Endothelial cell of umbilical vein (primary cell): ENCODE results near the gene TGM3. TPM values are rescaled to one million over a fixed set of nuclear protein-coding genes. Genes with fewer than 3 reads are reported as not detected.

Source experiments
- BruUV-seq: library from RNA; stranded (reverse); fragments of 400-500 nt; replicated peaks from 2 replicates; lab custom pipeline; 2021; lab: Mats Ljungman, UMichigan
- CTCF ChIA-PET: fragments of 300-600, 350-600 bp; sonication (Branson Sonifier 250); formaldehyde crosslinking; loops from one replicate; lab custom pipeline; 2021; ENCODE audit warnings: antibody characterized with exemption, inconsistent platforms; lab: Charles Lee
- POLR2A ChIA-PET: fragments of 300-600, 350-600 bp; sonication (Branson Sonifier 250); formaldehyde crosslinking; loops from one replicate; lab custom pipeline; 2021; ENCODE audit warnings: antibody characterized with exemption, inconsistent platforms; lab: Charles Lee
- DNase-seq: peaks from one replicate; pipeline ENCODE4 v3.0.0-alpha.2; 2011; ENCODE audit warnings: low read depth, low spot score
- FAIRE-seq: peaks from 2 replicates; lab custom pipeline; 2011; peaks lifted over from hg19 to GRCh38; lab: Jason Lieb, UNC
- H2AFZ ChIP-seq: 2 replicates; pipeline ENCODE4 v1.6.0; 2012; ENCODE audit warnings: low read depth, low read length, control low read depth, inconsistent platforms
- H3K27ac ChIP-seq: 2 replicates; pipeline ENCODE4 v1.5.1; 2011; ENCODE audit warnings: low read depth, mild to moderate bottlenecking, control low read depth, low read length, moderate library complexity; ENCODE audit not compliant: insufficient read depth
- H3K27me3 ChIP-seq, 2 experiments: 2 replicates each; pipeline versions ENCODE4 v1.6.0 to v1.6.1; 2011; ENCODE audit warnings: low read length in 2 of 2, mixed read lengths in 1 of 2; ENCODE audit not compliant: control insufficient read depth in 2 of 2, insufficient read depth in 2 of 2
- H3K36me3 ChIP-seq, 2 experiments: 2 replicates in 1 of 2; 3 replicates in 1 of 2; pipeline ENCODE4 v1.5.1; 2011; ENCODE audit warnings: low read length in 2 of 2, mild to moderate bottlenecking in 1 of 2, moderate library complexity in 1 of 2; ENCODE audit not compliant: control insufficient read depth in 2 of 2, insufficient read depth in 2 of 2; ENCODE audit errors: extremely low read depth in 1 of 2
- H3K4me1 ChIP-seq: 3 replicates; pipeline ENCODE4 v1.5.1; 2011; ENCODE audit warnings: mild to moderate bottlenecking, low read length; ENCODE audit not compliant: control insufficient read depth, insufficient read depth; ENCODE audit errors: extremely low read depth
- H3K4me2 ChIP-seq: 2 replicates; pipeline ENCODE4 v1.6.1; 2011; ENCODE audit warnings: low read length, control low read depth, mixed read lengths; ENCODE audit not compliant: insufficient read depth
- H3K4me3 ChIP-seq, 3 experiments: fragments of 200-600 bp in 1 of 3; sonication (generic), shearing (Covaris generic) in 1 of 3; replicated peaks in 1 of 3; 2 replicates each; pipeline ENCODE4 v1.5.1; 2011 to 2016; ENCODE audit warnings: control low read depth in 3 of 3, low read length in 3 of 3, mild to moderate bottlenecking in 2 of 3, inconsistent platforms in 1 of 3, low read depth in 1 of 3, moderate library complexity in 1 of 3; ENCODE audit not compliant: insufficient read depth in 1 of 3
- H3K79me2 ChIP-seq: 2 replicates; pipeline ENCODE4 v1.6.0; 2012; ENCODE audit warnings: low read length, inconsistent platforms; ENCODE audit not compliant: control insufficient read depth, insufficient read depth
- H3K9ac ChIP-seq: replicated peaks from 2 replicates; pipeline ENCODE3; 2011; ENCODE audit warnings: low read length, control low read depth; ENCODE audit not compliant: insufficient read depth; ENCODE audit errors: extremely low read depth
- H3K9me1 ChIP-seq: replicated peaks from 3 replicates; pipeline ENCODE4 v1.6.0; 2011; ENCODE audit warnings: mild to moderate bottlenecking, low read length; ENCODE audit not compliant: control insufficient read depth, insufficient read depth; ENCODE audit errors: extremely low read depth
- H3K9me3 ChIP-seq: replicated peaks from 2 replicates; pipeline ENCODE4 v1.5.1; 2012; ENCODE audit warnings: low read length, inconsistent platforms; ENCODE audit not compliant: control insufficient read depth, insufficient read depth
- H4K20me1 ChIP-seq: replicated peaks from 2 replicates; pipeline ENCODE3; 2011; ENCODE audit warnings: mild to moderate bottlenecking, low read length; ENCODE audit not compliant: control insufficient read depth, insufficient read depth; ENCODE audit errors: extremely low read depth
- CTCF ChIP-seq, 2 donors: IDR thresholded peaks; 1 replicate in 1 of 2; 2 replicates in 1 of 2; pipeline ENCODE4 v1.5.1; 2011; ENCODE audit warnings: low read length in 2 of 2, mild to moderate bottlenecking in 2 of 2, moderate library complexity in 2 of 2, control low read depth in 1 of 2, inconsistent platforms in 1 of 2, low read depth in 1 of 2; ENCODE audit not compliant: insufficient read depth in 1 of 2; ENCODE audit errors: extremely low read depth in 1 of 2
- EZH2 ChIP-seq: IDR thresholded peaks from 2 replicates; pipeline ENCODE4 v1.6.1; 2012; ENCODE audit warnings: borderline replicate concordance, low read depth, mild to moderate bottlenecking, moderate library complexity, low read length, inconsistent platforms; ENCODE audit not compliant: severe bottlenecking
- FOS ChIP-seq: IDR thresholded peaks from 2 replicates; pipeline ENCODE4 v1.6.1; 2011; ENCODE audit warnings: mild to moderate bottlenecking, low read length, moderate library complexity, borderline replicate concordance; ENCODE audit not compliant: insufficient read depth
- GATA2 ChIP-seq: IDR thresholded peaks from 2 replicates; pipeline ENCODE4 v1.7.0; 2011; ENCODE audit warnings: low read depth, mild to moderate bottlenecking, moderate library complexity, mixed read lengths, low read length; ENCODE audit not compliant: insufficient read length, insufficient read depth
- JUN ChIP-seq: IDR thresholded peaks from 2 replicates; pipeline ENCODE4 v1.6.1; 2011; ENCODE audit warnings: borderline replicate concordance, low read depth; ENCODE audit not compliant: insufficient read length, insufficient read depth
- MAX ChIP-seq: IDR thresholded peaks from 2 replicates; pipeline ENCODE4 v1.6.1; 2011; ENCODE audit not compliant: insufficient read depth, insufficient read length
- MYC ChIP-seq: IDR thresholded peaks from one replicate; pipeline ENCODE4 v1.6.1; 2011; ENCODE audit warnings: mild to moderate bottlenecking, low read depth, low read length
- POLR2A ChIP-seq: IDR thresholded peaks from 2 replicates; pipeline ENCODE4 v1.6.1; 2012; ENCODE audit warnings: low read depth, mild to moderate bottlenecking, control low read depth, low read length
- POLR2AphosphoS5 ChIP-seq: IDR thresholded peaks from 2 replicates; pipeline ENCODE4 v1.6.1; 2012; ENCODE audit warnings: low read depth, mild to moderate bottlenecking, control low read depth, low read length, moderate library complexity; ENCODE audit not compliant: insufficient read depth
- dilution Hi-C: fragments of 300-500 bp; cut with MboI; formaldehyde crosslinking; loops from one replicate; pipeline ENCODE4 v1.15.0; 2019; ENCODE audit warnings: low sequenced_read_pairs; ENCODE audit not compliant: extremely low pct_ligation_motif_present
- intact Hi-C: fragments of 100-400 bp; cut with micrococcal nuclease; formaldehyde crosslinking; loops from one replicate; pipeline ENCODE4 v1.10.0; 2022
- polyA plus RNA-seq, 4 experiments: library from polyadenylated mRNA; depleted of rRNA in 3 of 4; stranded (reverse) in 3 of 4; unstranded in 1 of 4; fragments of >200 nt; gene quantifications; 2 replicates each; pipeline versions ENCODE4 v1.2.1 to v1.2.3, GENCODE V29; 2011 to 2012; ENCODE audit warnings: missing spikeins in 1 of 4
- total RNA-seq: library from RNA; stranded (reverse); gene quantifications from 2 replicates; pipeline ENCODE4 v1.2.3, GENCODE V29; 2021

Gene TGM3
- total and polyA plus RNA-seq, 2 donors (not counting 3 experiments of a cell fraction or from before 2014, with no cell fraction given) = not detected

- Histone ChIP-seq H4K20me1 (no peaks in the 10 kb centered on the region), H3K9me1 (no peaks in the 10 kb centered on the region), H3K27me3 (peaks cover 0 to 4% of the 10 kb centered on the region in 2 experiments), H3K9ac (no peak overlapping the region), H3K4me1 (no peaks in the 10 kb centered on the region), H3K36me3 (no peaks in the 10 kb centered on the region), H2AFZ (no peak overlapping the region), H3K4me2 (no peak overlapping the region), H3K27ac (no peak overlapping the region), H3K4me3 (no peak overlapping the region), H3K79me2 (no peaks in the 10 kb centered on the region), H3K9me3 (no peaks in the 10 kb centered on the region)
- TF ChIP-seq GATA2 = no peak
- TF ChIP-seq POLR2AphosphoS5 = no peak
- no peak for TF ChIP-seq JUN
- TF ChIP-seq FOS = no peak
- no peak for TF ChIP-seq MYC
- TF ChIP-seq POLR2A = no peak
- TF ChIP-seq EZH2 = no peak
- TF ChIP-seq CTCF (IDR thresholded peaks at IDR 0.05; ENCODE audit: extremely low read depth in 1 of 2, insufficient read depth in 1 of 2, low read depth in 1 of 2, low read length in 2 of 2) = no peak
- TF ChIP-seq MAX = no peak
- dilution Hi-C loops = no loop called here
- POLR2A ChIA-PET = no interaction called here
- CTCF ChIA-PET = no interaction called here
- DNase-seq = no peak
- no peak for FAIRE-seq
- BruUV-seq = no TSS peak
- intact Hi-C loops = no loop called here
These were observed 4.2 kb downstream of the TGM3 start for GRCh38 chr20:2300002-2300401.
